H9 (cell line): ENCODE measurements around the gene FBH1. TPM values are rescaled to one million over a fixed set of nuclear protein-coding genes. Genes with fewer than 3 reads are reported as not detected.

Experiments
- DNase-seq: peaks from one replicate; pipeline ENCODE4 v3.0.0-alpha.2; 2017
- H2AFZ ChIP-seq: one replicate; pipeline ENCODE4 v1.6.1; 2013; ENCODE audit warnings: mild to moderate bottlenecking, low read length, control low read depth, moderate library complexity
- H2AK5ac ChIP-seq: 2 replicates; pipeline ENCODE4 v1.6.1; 2013; ENCODE audit warnings: low read length, control low read depth, mixed read lengths; ENCODE audit not compliant: insufficient read length
- H2BK120ac ChIP-seq: one replicate; pipeline ENCODE4 v1.6.1; 2013; ENCODE audit warnings: low read depth, mild to moderate bottlenecking, low read length, control low read depth, inconsistent platforms; ENCODE audit not compliant: poor library complexity, severe bottlenecking
- H2BK12ac ChIP-seq: 2 replicates; pipeline ENCODE4 v1.6.1; 2013; ENCODE audit warnings: low read length, control low read depth, mixed read lengths, low read depth; ENCODE audit not compliant: insufficient read length
- H2BK15ac ChIP-seq: 2 replicates; pipeline ENCODE4 v1.6.1; 2013; ENCODE audit warnings: low read depth, low read length, control low read depth
- H2BK20ac ChIP-seq: one replicate; pipeline ENCODE4 v1.6.1; 2013; ENCODE audit warnings: low read depth, mild to moderate bottlenecking, low read length, control low read depth, inconsistent platforms; ENCODE audit not compliant: poor library complexity, severe bottlenecking
- H2BK5ac ChIP-seq: 2 replicates; pipeline ENCODE4 v1.6.1; 2013; ENCODE audit warnings: low read length, control low read depth, mixed read lengths; ENCODE audit not compliant: insufficient read length
- H3K14ac ChIP-seq: 2 replicates; pipeline ENCODE4 v1.6.1; 2013; ENCODE audit warnings: low read length, control low read depth; ENCODE audit not compliant: insufficient read depth
- H3K18ac ChIP-seq: 2 replicates; pipeline ENCODE4 v1.6.1; 2013; ENCODE audit warnings: low read depth, mild to moderate bottlenecking, mixed read lengths, low read length, control low read depth; ENCODE audit not compliant: insufficient read length
- H3K23ac ChIP-seq: 2 replicates; pipeline ENCODE4 v1.6.1; 2013; ENCODE audit warnings: low read length, control low read depth, mixed read lengths, low read depth; ENCODE audit not compliant: insufficient read length
- H3K23me2 ChIP-seq: 2 replicates; pipeline ENCODE4 v1.6.1; 2013; ENCODE audit warnings: low read depth, mild to moderate bottlenecking, mixed read lengths, low read length, control low read depth; ENCODE audit not compliant: insufficient read length, poor library complexity, severe bottlenecking
- H3K27ac ChIP-seq: 2 replicates; pipeline ENCODE4 v1.5.1; 2013; ENCODE audit warnings: low read length, control low read depth, mixed read lengths, low read depth; ENCODE audit not compliant: insufficient read length
- H3K27me3 ChIP-seq: 2 replicates; pipeline ENCODE4 v1.6.1; 2013; ENCODE audit warnings: low read length, control low read depth, inconsistent platforms; ENCODE audit not compliant: insufficient read depth
- H3K4ac ChIP-seq: 2 replicates; pipeline ENCODE4 v1.6.1; 2013; ENCODE audit warnings: low read depth, mild to moderate bottlenecking, control low read depth, inconsistent platforms, low read length, moderate library complexity
- H3K4me1 ChIP-seq: 2 replicates; pipeline ENCODE4 v1.6.1; 2013; ENCODE audit warnings: low read length, control low read depth, inconsistent platforms; ENCODE audit not compliant: insufficient read depth
- H3K4me2 ChIP-seq: 2 replicates; pipeline ENCODE4 v1.6.1; 2013; ENCODE audit warnings: low read length, control low read depth, mixed read lengths; ENCODE audit not compliant: insufficient read length, insufficient read depth
- H3K56ac ChIP-seq: 2 replicates; pipeline ENCODE4 v1.6.1; 2013; ENCODE audit warnings: low read depth, mild to moderate bottlenecking, mixed read lengths, low read length, control low read depth; ENCODE audit not compliant: insufficient read length
- H3K79me1 ChIP-seq: 2 replicates; pipeline ENCODE4 v1.6.1; 2013; ENCODE audit warnings: low read depth, mild to moderate bottlenecking, moderate library complexity, low read length, control low read depth, inconsistent platforms; ENCODE audit not compliant: insufficient read depth, poor library complexity, severe bottlenecking
- H3K79me2 ChIP-seq: 2 replicates; pipeline ENCODE4 v1.6.1; 2013; ENCODE audit warnings: low read length, control low read depth, inconsistent platforms; ENCODE audit not compliant: insufficient read depth
- H3K9ac ChIP-seq: 2 replicates; pipeline ENCODE4 v1.6.1; 2013; ENCODE audit warnings: low read length, control low read depth, mixed read lengths; ENCODE audit not compliant: insufficient read length; ENCODE audit errors: extremely low read depth
- H3K9me3 ChIP-seq: one replicate; pipeline ENCODE4 v1.6.1; 2013; ENCODE audit warnings: low read depth, low read length, inconsistent platforms; ENCODE audit not compliant: control insufficient read depth
- H3T11ph ChIP-seq: one replicate; pipeline ENCODE4 v1.6.1; 2013; ENCODE audit warnings: mild to moderate bottlenecking, low read length, control low read depth, inconsistent platforms
- H4K20me1 ChIP-seq: one replicate; pipeline ENCODE4 v1.6.1; 2013; ENCODE audit not compliant: control insufficient read depth, insufficient read length, insufficient read depth
- H4K5ac ChIP-seq: 2 replicates; pipeline ENCODE4 v1.6.1; 2013; ENCODE audit warnings: low read depth, mild to moderate bottlenecking, mixed read lengths, low read length, control low read depth; ENCODE audit not compliant: insufficient read length
- H4K8ac ChIP-seq: replicated peaks from 2 replicates; pipeline ENCODE4 v1.6.1; 2013; ENCODE audit warnings: low read length, control low read depth, mixed read lengths, low read depth; ENCODE audit not compliant: insufficient read length
- H4K91ac ChIP-seq: 2 replicates; pipeline ENCODE4 v1.6.1; 2013; ENCODE audit warnings: low read depth, mild to moderate bottlenecking, moderate library complexity, mixed read lengths, low read length, control low read depth; ENCODE audit not compliant: insufficient read length
- H3K27ac Mint-ChIP-seq, 3 experiments: 2 replicates in 2 of 3; 3 replicates in 1 of 3; pipeline ENCODE4 v1.8.0; 2020 to 2021; ENCODE audit warnings: mixed read lengths in 3 of 3, mild to moderate bottlenecking in 1 of 3, moderate library complexity in 1 of 3
- H3K27me3 Mint-ChIP-seq: 2 replicates; pipeline ENCODE4 v1.8.0; 2021; ENCODE audit warnings: low read depth, mild to moderate bottlenecking, moderate library complexity, mixed read lengths
- H3K36me3 Mint-ChIP-seq, 3 experiments: 2 replicates in 2 of 3; 3 replicates in 1 of 3; pipeline ENCODE4 v1.8.0; 2020 to 2021; ENCODE audit warnings: low read depth in 3 of 3, mixed read lengths in 3 of 3; ENCODE audit not compliant: insufficient read depth in 1 of 3
- H3K4me1 Mint-ChIP-seq, 2 experiments: 2 replicates each; pipeline ENCODE4 v1.8.0; 2020; ENCODE audit warnings: mixed read lengths in 2 of 2
- H3K4me3 Mint-ChIP-seq, 2 experiments: 2 replicates in 1 of 2; 3 replicates in 1 of 2; pipeline ENCODE4 v1.8.0; 2020 to 2021; ENCODE audit warnings: mild to moderate bottlenecking in 2 of 2, mixed read lengths in 2 of 2, moderate library complexity in 1 of 2
- H3K9me3 Mint-ChIP-seq, 2 experiments: 2 replicates in 1 of 2; 3 replicates in 1 of 2; pipeline ENCODE4 v1.8.0; 2020; ENCODE audit warnings: mild to moderate bottlenecking in 2 of 2, mixed read lengths in 2 of 2, moderate library complexity in 1 of 2
- WGBS: extraction: QIAGEN DNeasy Blood & Tissue Kit; methylation state at CpG from one replicate; pipeline ENCODE4 v1.1.7; 2013; ENCODE audit warnings: missing lambda C conversion rate, low lambda C conversion rate, mixed read lengths; ENCODE audit not compliant: insufficient read length; ENCODE audit errors: extremely low coverage; 5-methylcytosine and 5-hydroxymethylcytosine counted together
- total RNA-seq: library from RNA; stranded (reverse); gene quantifications from 2 replicates; pipeline ENCODE4 v1.2.1, GENCODE V29; 2021
- TF ChIP-seq, protein P1 (sequence below): fragments of 200-600 bp; sonication (generic); conservative IDR thresholded peaks from 3 replicates; pipeline ENCODE4 v1.8.0; 2021; ENCODE audit warnings: antibody characterized with exemption, mild to moderate bottlenecking

The FBH1 gene
- total RNA-seq, 1 experiment from 2014 or later: 52.2 TPM

DNA sequence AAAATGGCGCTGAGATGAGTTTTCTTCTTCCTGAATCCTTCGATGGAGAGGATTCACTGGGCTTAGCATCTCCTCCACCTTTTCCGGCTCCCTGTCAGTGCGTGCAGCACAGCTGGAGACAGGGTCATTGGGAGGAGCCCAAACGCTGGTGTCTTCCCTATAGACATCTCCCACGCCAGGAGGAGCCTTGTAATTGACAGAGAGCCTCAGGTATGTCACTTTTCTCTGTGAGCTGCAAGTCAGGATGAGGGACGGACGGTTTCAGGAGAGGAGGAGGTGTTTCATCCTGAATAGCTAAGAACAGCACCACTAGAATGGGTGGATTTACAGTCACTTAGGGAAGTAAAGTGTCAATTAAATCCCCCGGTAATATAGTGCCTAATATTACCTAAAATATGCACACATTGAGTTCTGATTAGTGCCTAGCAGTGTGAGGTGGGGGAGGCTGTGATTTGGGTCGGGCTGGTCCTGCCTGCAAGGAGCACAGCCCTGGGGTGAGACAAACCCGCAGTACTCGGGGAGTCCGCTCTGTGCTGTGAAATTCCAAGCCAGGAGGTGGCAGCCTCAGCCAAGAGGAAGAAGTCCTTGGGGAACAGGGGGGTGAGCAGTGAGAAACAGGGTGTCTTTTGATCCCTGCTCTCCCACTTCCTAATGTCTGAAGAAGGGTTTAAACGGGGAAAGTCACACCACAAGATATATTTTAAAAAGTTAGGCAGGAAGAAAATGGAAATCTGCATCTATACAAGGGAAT, 59.1 kb downstream of the FBH1 start:
- no CpG with 5 or more reads among the region's 14 CpGs for WGBS
- H3K27ac Mint-ChIP-seq: no peak overlapping the region

More for the DNA sequence above, 59.1 kb downstream of the FBH1 start:
- H3T11ph ChIP-seq: no peak overlapping the region
- H3K27ac ChIP-seq: peak overlapping the region; percentile 20
- no peak overlapping the region for H2AFZ ChIP-seq
- H4K91ac ChIP-seq: no peak overlapping the region
- H4K8ac ChIP-seq: no peak overlapping the region
- peak; percentile 76 for DNase-seq
- H2BK5ac ChIP-seq: no peak overlapping the region
- Mint-ChIP-seq H3K27me3 (peaks cover 5% of the 10 kb centered on the region), H3K4me1 (peaks cover 32 to 39% of the 10 kb centered on the region in 2 experiments), H3K36me3 (no peaks in the 10 kb centered on the region), H3K4me3 (no peak overlapping the region), H3K9me3 (no peaks in the 10 kb centered on the region; a peak in 1 of 5 replicates)
- no peaks in the 10 kb centered on the region for H3K9me3 ChIP-seq
- H3K4me2 ChIP-seq: no peak overlapping the region
- no peaks in the 10 kb centered on the region for H3K23me2 ChIP-seq
- no peak overlapping the region for H3K4ac ChIP-seq
- no peak overlapping the region for H3K9ac ChIP-seq
- H3K23ac ChIP-seq: no peak overlapping the region
- no peaks in the 10 kb centered on the region for H3K79me1 ChIP-seq
- no peaks in the 10 kb centered on the region for H3K79me2 ChIP-seq
- TF ChIP-seq, protein P1, sequence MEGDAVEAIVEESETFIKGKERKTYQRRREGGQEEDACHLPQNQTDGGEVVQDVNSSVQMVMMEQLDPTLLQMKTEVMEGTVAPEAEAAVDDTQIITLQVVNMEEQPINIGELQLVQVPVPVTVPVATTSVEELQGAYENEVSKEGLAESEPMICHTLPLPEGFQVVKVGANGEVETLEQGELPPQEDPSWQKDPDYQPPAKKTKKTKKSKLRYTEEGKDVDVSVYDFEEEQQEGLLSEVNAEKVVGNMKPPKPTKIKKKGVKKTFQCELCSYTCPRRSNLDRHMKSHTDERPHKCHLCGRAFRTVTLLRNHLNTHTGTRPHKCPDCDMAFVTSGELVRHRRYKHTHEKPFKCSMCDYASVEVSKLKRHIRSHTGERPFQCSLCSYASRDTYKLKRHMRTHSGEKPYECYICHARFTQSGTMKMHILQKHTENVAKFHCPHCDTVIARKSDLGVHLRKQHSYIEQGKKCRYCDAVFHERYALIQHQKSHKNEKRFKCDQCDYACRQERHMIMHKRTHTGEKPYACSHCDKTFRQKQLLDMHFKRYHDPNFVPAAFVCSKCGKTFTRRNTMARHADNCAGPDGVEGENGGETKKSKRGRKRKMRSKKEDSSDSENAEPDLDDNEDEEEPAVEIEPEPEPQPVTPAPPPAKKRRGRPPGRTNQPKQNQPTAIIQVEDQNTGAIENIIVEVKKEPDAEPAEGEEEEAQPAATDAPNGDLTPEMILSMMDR: peak; percentile 75
- H2BK120ac ChIP-seq: no peak overlapping the region
- H2BK12ac ChIP-seq: no peak overlapping the region
- H3K27me3 ChIP-seq: no peaks in the 10 kb centered on the region
- H2BK20ac ChIP-seq: no peak overlapping the region
- H2BK15ac ChIP-seq: no peak overlapping the region
- H3K14ac ChIP-seq: no peak overlapping the region
- peaks cover 8% of the 10 kb centered on the region; the same call in 1 of the 2 replicates for H3K4me1 ChIP-seq
- H4K5ac ChIP-seq: no peak overlapping the region
- H2AK5ac ChIP-seq: no peak overlapping the region
- H4K20me1 ChIP-seq: no peaks in the 10 kb centered on the region
- no peak overlapping the region for H3K56ac ChIP-seq
- H3K18ac ChIP-seq: no peak overlapping the region
